IPS-15b (cell line): ENCODE measurements around the gene HOXA1.

Experiments used
- H3K27me3 ChIP-seq: one replicate; pipeline ENCODE4 v1.6.1; 2013; ENCODE audit warnings: low read length; ENCODE audit not compliant: control insufficient read depth, insufficient read depth
- H3K36me3 ChIP-seq: one replicate; pipeline ENCODE4 v1.6.1; 2013; ENCODE audit warnings: low read length; ENCODE audit not compliant: control insufficient read depth, insufficient read depth
- H3K4me1 ChIP-seq: one replicate; pipeline ENCODE4 v1.6.1; 2013; ENCODE audit warnings: mild to moderate bottlenecking, low read length; ENCODE audit not compliant: control insufficient read depth, insufficient read depth
- H3K4me3 ChIP-seq: one replicate; pipeline ENCODE4 v1.5.1; 2013; ENCODE audit warnings: low read depth, low read length
- H3K9ac ChIP-seq: one replicate; pipeline ENCODE4 v1.6.1; 2013; ENCODE audit warnings: low read depth, mild to moderate bottlenecking, low read length
- H3K9me3 ChIP-seq: one replicate; pipeline ENCODE4 v1.6.1; 2013; ENCODE audit warnings: mild to moderate bottlenecking, low read length; ENCODE audit not compliant: control insufficient read depth, insufficient read depth

HOXA1 gene

GRCh38 chr7:27098578-27099451, 3.0 kb upstream of the HOXA1 start:
- H3K27me3 ChIP-seq = peaks cover 93% of the 10 kb centered on the region
- peak overlapping the region; percentile 33 for H3K4me3 ChIP-seq
- no peak overlapping the region for H3K9ac ChIP-seq
- H3K36me3 ChIP-seq = no peaks in the 10 kb centered on the region
- no peaks in the 10 kb centered on the region for H3K9me3 ChIP-seq
- peaks cover 14% of the 10 kb centered on the region for H3K4me1 ChIP-seq

- H3K4me1 ChIP-seq = peaks cover 17% of the 10 kb centered on the region
- no peaks in the 10 kb centered on the region for H3K36me3 ChIP-seq
- H3K27me3 ChIP-seq = peaks cover 93% of the 10 kb centered on the region
- no peak overlapping the region for H3K9ac ChIP-seq
- no peaks in the 10 kb centered on the region for H3K9me3 ChIP-seq
- H3K4me3 ChIP-seq = peak overlapping the region; percentile 54
These were observed 2.1 kb upstream of the HOXA1 start for GRCh38 chr7:27097686-27098577.

- no peak overlapping the region for H3K9ac ChIP-seq
- peak overlapping the region; percentile 54 for H3K4me3 ChIP-seq
- H3K36me3 ChIP-seq = no peaks in the 10 kb centered on the region
- H3K27me3 ChIP-seq = peaks cover 93% of the 10 kb centered on the region
- no peaks in the 10 kb centered on the region for H3K9me3 ChIP-seq
- peaks cover 25% of the 10 kb centered on the region for H3K4me1 ChIP-seq
These were observed 1.1 kb upstream of the HOXA1 start for GRCh38 chr7:27096768-27097514.

GRCh38 chr7:27095050-27095896, 527 bp downstream of the HOXA1 start:
- Histone ChIP-seq H3K4me3 (peak overlapping the region; percentile 37), H3K27me3 (peaks cover 90% of the 10 kb centered on the region), H3K9ac (no peak overlapping the region)

GRCh38 chr7:27094304-27095049, 1.3 kb downstream of the HOXA1 start:
- peak overlapping the region; percentile 37 for H3K4me3 ChIP-seq
- no peaks in the 10 kb centered on the region for H3K36me3 ChIP-seq
- peaks cover 35% of the 10 kb centered on the region for H3K4me1 ChIP-seq
- peaks cover 90% of the 10 kb centered on the region for H3K27me3 ChIP-seq
- H3K9ac ChIP-seq = no peak overlapping the region
- no peaks in the 10 kb centered on the region for H3K9me3 ChIP-seq

More at GRCh38 chr7:27095050-27095896, 527 bp downstream of the HOXA1 start:
- Histone ChIP-seq H3K9me3 (no peaks in the 10 kb centered on the region), H3K36me3 (no peaks in the 10 kb centered on the region), H3K4me1 (peaks cover 32% of the 10 kb centered on the region)

GRCh38 chr7:27093184-27093895, 2.5 kb downstream of the HOXA1 start:
- no peak overlapping the region for H3K9ac ChIP-seq
- H3K4me3 ChIP-seq = no peak overlapping the region
- H3K36me3 ChIP-seq = no peaks in the 10 kb centered on the region
- no peaks in the 10 kb centered on the region for H3K9me3 ChIP-seq
- peaks cover 37% of the 10 kb centered on the region for H3K4me1 ChIP-seq
- H3K27me3 ChIP-seq = peaks cover 90% of the 10 kb centered on the region

GRCh38 chr7:27092819-27093110, 3.0 kb downstream of the HOXA1 start:
- Histone ChIP-seq H3K4me3 (peak overlapping the region; percentile 10), H3K36me3 (no peaks in the 10 kb centered on the region), H3K4me1 (peaks cover 37% of the 10 kb centered on the region), H3K9me3 (no peaks in the 10 kb centered on the region), H3K27me3 (peaks cover 90% of the 10 kb centered on the region), H3K9ac (no peak overlapping the region)

GRCh38 chr7:27091941-27092818, 3.6 kb downstream of the HOXA1 start:
- H3K4me1 ChIP-seq = peaks cover 33% of the 10 kb centered on the region
- no peak overlapping the region for H3K9ac ChIP-seq
- no peaks in the 10 kb centered on the region for H3K9me3 ChIP-seq
- no peaks in the 10 kb centered on the region for H3K36me3 ChIP-seq
- peak overlapping the region; percentile 10 for H3K4me3 ChIP-seq
- peaks cover 90% of the 10 kb centered on the region for H3K27me3 ChIP-seq

GRCh38 chr7:27091105-27091504, 4.7 kb downstream of the HOXA1 start:
- Histone ChIP-seq H3K9ac (no peak overlapping the region), H3K9me3 (no peaks in the 10 kb centered on the region), H3K4me3 (no peak overlapping the region), H3K36me3 (no peaks in the 10 kb centered on the region), H3K27me3 (peaks cover 91% of the 10 kb centered on the region), H3K4me1 (peaks cover 33% of the 10 kb centered on the region)
